Jurkat, Clone E6-1 (cell line): ENCODE measurements around the gene DDOST.
"Not testable (repeated sequence)": the region's sequence is repeated elsewhere in the genome, so short reads cannot be mapped to it uniquely, and the experiment has no call there.

Experiments
- DNase-seq: peaks from one replicate; pipeline ENCODE4 v3.0.0-alpha.2; 2011; ENCODE audit warnings: low read depth, low spot score
- H3K4me3 ChIP-seq: 2 replicates; pipeline ENCODE4 v1.5.1; 2011; ENCODE audit warnings: mild to moderate bottlenecking, low read length, control low read depth, moderate library complexity

Gene DDOST

GRCh38 chr1:20609541-20609940 is 51.6 kb downstream of the DDOST start:
- H3K4me3 ChIP-seq = no peak overlapping the region
- DNase-seq = no peak

DNA sequence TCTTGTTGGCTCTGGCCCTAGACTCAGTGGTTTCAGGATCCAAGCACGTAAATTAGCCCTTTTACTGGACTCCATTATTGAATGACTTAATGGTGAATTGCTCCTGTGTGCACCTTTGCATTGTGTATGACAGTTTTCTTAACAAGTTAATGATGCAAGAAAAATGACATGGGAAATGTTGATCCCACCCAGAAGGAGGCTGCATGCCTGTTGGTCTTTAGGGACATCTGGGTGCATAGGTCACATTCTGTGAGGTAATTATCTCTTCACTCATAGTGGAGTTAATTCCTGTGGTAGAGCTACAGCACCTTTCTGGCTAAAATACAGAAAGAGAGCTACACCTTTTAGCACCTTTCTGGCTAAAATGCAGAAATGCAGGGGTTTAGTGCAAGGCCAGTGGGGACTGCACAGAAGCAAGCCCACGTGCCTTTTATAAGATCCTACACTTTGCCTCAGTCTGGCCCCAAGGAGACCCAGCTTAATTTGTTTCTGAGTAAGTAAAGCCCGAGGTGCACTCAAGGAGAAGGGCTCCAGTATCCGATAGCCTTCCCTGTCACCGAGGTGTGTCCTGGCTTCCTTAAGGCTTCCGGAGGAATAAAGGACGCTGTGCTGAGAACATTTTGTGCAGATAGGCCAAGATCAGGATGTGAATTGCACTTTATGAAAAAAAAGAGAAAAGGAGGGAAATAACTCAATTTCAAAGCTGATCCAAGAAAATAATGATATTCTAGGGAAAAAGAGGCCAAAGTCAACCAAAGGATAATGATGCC is 54.2 kb downstream of the DDOST start:
- H3K4me3 ChIP-seq, DNase-seq: not testable (repeated sequence)

GRCh38 chr1:20604678-20605077 is 56.5 kb downstream of the DDOST start:
- H3K4me3 ChIP-seq = no peak overlapping the region
- no peak for DNase-seq

- no peak for DNase-seq
- no peak overlapping the region for H3K4me3 ChIP-seq
Observed at GRCh38 chr1:20603504-20604464, 57.4 kb downstream of the DDOST start.

GRCh38 chr1:20602851-20603450 is 58.2 kb downstream of the DDOST start:
- DNase-seq = no peak

More at GRCh38 chr1:20602851-20603450, 58.2 kb downstream of the DDOST start:
- no peak overlapping the region for H3K4me3 ChIP-seq
